HepG2 (cell line): ENCODE data around the gene RORB. TPM values are rescaled to one million over a fixed set of nuclear protein-coding genes. Genes with fewer than 3 reads are reported as not detected.

ENCODE experiments used
- ATAC-seq: fragments of 200-7000 bp; cut with Tn5 transposase; 3 replicates; pipeline ENCODE4 v1.9.1; 2020; ENCODE audit warnings: mild to moderate bottlenecking, moderate library complexity
- BruUV-seq: library from RNA; stranded (reverse); fragments of 400-500 nt; replicated peaks from 2 replicates; lab custom pipeline; 2021; lab: Mats Ljungman, UMichigan
- CTCF ChIA-PET: fragments of 300-600 bp; formaldehyde crosslinking; extraction: SDS; loops from one replicate; lab custom pipeline; 2021; ENCODE audit warnings: low total read pairs, inconsistent platforms, low intra/inter-chr PET ratio; lab: Yijun Ruan, JAX
- POLR2A ChIA-PET: fragments of 350-600 bp; sonication (Branson Sonifier 250); formaldehyde crosslinking; loops from one replicate; lab custom pipeline; 2020; ENCODE audit warnings: antibody characterized with exemption, inconsistent platforms; lab: Yijun Ruan, JAX
- DNase-seq: peaks from one replicate; pipeline ENCODE4 v3.0.0-alpha.2; 2015; ENCODE audit warnings: low spot score
- FAIRE-seq: peaks from 3 replicates; lab custom pipeline; 2011; peaks lifted over from hg19 to GRCh38; lab: Jason Lieb, UNC
- H2AFZ ChIP-seq: one replicate; pipeline ENCODE4 v1.6.1; 2011; ENCODE audit warnings: low read length, inconsistent platforms
- H3K27ac ChIP-seq: fragments of 300-600 bp; 3 replicates; pipeline ENCODE4 v1.8.0; 2011; ENCODE audit warnings: mixed run types, mild to moderate bottlenecking, mixed read lengths, low read length, inconsistent platforms; ENCODE audit not compliant: insufficient read depth; ENCODE audit errors: extremely low read length
- H3K27me3 ChIP-seq, 2 experiments: fragments of 200-600 bp in 1 of 2; 2 replicates in 1 of 2; 3 replicates in 1 of 2; pipeline versions ENCODE4 v1.6.0 to v1.8.0; 2011; ENCODE audit warnings: low read length in 2 of 2, mild to moderate bottlenecking in 2 of 2, moderate library complexity in 2 of 2, inconsistent platforms in 1 of 2; ENCODE audit not compliant: insufficient read depth in 2 of 2, control insufficient read depth in 1 of 2
- H3K36me3 ChIP-seq, 2 experiments: fragments of 200-600 bp in 1 of 2; replicated peaks in 1 of 2; 2 replicates in 1 of 2; 3 replicates in 1 of 2; pipeline versions ENCODE4 v1.5.1 to v1.8.0; 2011; ENCODE audit warnings: low read length in 2 of 2, inconsistent platforms in 1 of 2; ENCODE audit not compliant: insufficient read depth in 2 of 2, control insufficient read depth in 1 of 2
- H3K4me1 ChIP-seq: 2 replicates; pipeline ENCODE4 v1.5.1; 2012; ENCODE audit warnings: low read length, inconsistent platforms; ENCODE audit not compliant: insufficient read depth
- H3K4me2 ChIP-seq: 2 replicates; pipeline ENCODE4 v1.6.0; 2011; ENCODE audit warnings: low read depth, low read length, inconsistent platforms
- H3K4me3 ChIP-seq, 3 experiments: fragments of 200-600 bp in 1 of 3; sonication (generic), shearing (Covaris generic) in 1 of 3; replicated peaks in 1 of 3; 2 replicates each; pipeline ENCODE4 v1.5.1; 2011 to 2016; ENCODE audit warnings: low read length in 3 of 3, inconsistent platforms in 2 of 3, low read depth in 2 of 3, mild to moderate bottlenecking in 2 of 3, control low read depth in 1 of 3, mixed read lengths in 1 of 3; ENCODE audit not compliant: insufficient read depth in 1 of 3
- H3K79me2 ChIP-seq: one replicate; pipeline ENCODE4 v1.6.1; 2011; ENCODE audit warnings: low read length, inconsistent platforms; ENCODE audit not compliant: insufficient read depth
- H3K9ac ChIP-seq: 2 replicates; pipeline ENCODE4 v1.6.0; 2011; ENCODE audit warnings: mild to moderate bottlenecking, low read depth, low read length, inconsistent platforms; ENCODE audit not compliant: insufficient read depth
- H3K9me3 ChIP-seq: 2 replicates; pipeline ENCODE4 v1.5.1; 2012; ENCODE audit warnings: mild to moderate bottlenecking, low read length
- H4K20me1 ChIP-seq: 2 replicates; pipeline ENCODE4 v1.6.0; 2011; ENCODE audit warnings: inconsistent platforms, mild to moderate bottlenecking, low read length, moderate library complexity; ENCODE audit not compliant: insufficient read depth
- ETV6 ChIP-seq: sonication (generic); formaldehyde crosslinking; conservative IDR thresholded peaks from 2 replicates; pipeline ENCODE4 v1.4.0; 2020; ENCODE audit warnings: missing genetic modification reagents
- HDAC6 ChIP-seq: fragments of 200-600 bp; sonication (generic); IDR thresholded peaks from 2 replicates; pipeline ENCODE4 v1.7.0; 2017; ENCODE audit warnings: mild to moderate bottlenecking, antibody characterized with exemption, low read length, low read depth
- JARID2 ChIP-seq: sonication (generic); formaldehyde crosslinking; IDR thresholded peaks from 2 replicates; pipeline ENCODE4 v1.8.1; 2023; ENCODE audit warnings: missing genetic modification reagents, inconsistent platforms; ENCODE audit not compliant: insufficient replicate concordance
- RAD51 ChIP-seq: fragments of 450-650 bp; IDR thresholded peaks from 2 replicates; pipeline ENCODE4 v1.6.1; 2016; ENCODE audit warnings: borderline replicate concordance
- TAF1 ChIP-seq: sonication (generic); formaldehyde crosslinking; IDR thresholded peaks from 2 replicates; pipeline ENCODE4 v1.4.0; 2020; ENCODE audit warnings: missing genetic modification reagents
- ZBTB8A ChIP-seq: sonication (generic); formaldehyde crosslinking; IDR thresholded peaks from 2 replicates; pipeline ENCODE4 v1.4.0; 2020; ENCODE audit warnings: mild to moderate bottlenecking, low read depth, missing genetic modification reagents, borderline replicate concordance
- WGBS: methylation state at CpG from one replicate; pipeline ENCODE4 v1.1.6; 2017; ENCODE audit warnings: low lambda C conversion rate; 5-methylcytosine and 5-hydroxymethylcytosine counted together
- in situ Hi-C: cut with HindIII; loops from 2 replicates; pipeline ENCODE4 v1.10.0; 2017; ENCODE audit warnings: low pct_unique_long_range_greater_than_20kb; ENCODE audit not compliant: extremely low pct_ligation_motif_present
- intact Hi-C: fragments of 100-400 bp; cut with micrococcal nuclease; formaldehyde crosslinking; loops from one replicate; pipeline ENCODE4 v1.10.0; 2022; ENCODE audit not compliant: unreplicated experiment
- polyA plus RNA-seq, 8 experiments: library from polyadenylated mRNA; depleted of rRNA in 3 of 8; stranded (reverse) in 7 of 8; unstranded in 1 of 8; fragments of >200 nt; fragmentation: Illumina TruSeq in 4 of 8; extraction: Trizol in 4 of 8; gene quantifications; 2 replicates each; pipeline versions ENCODE4 v1.2.1 to v1.2.3, GENCODE V29; 2011 to 2016; ENCODE audit warnings: low read depth in 4 of 8, missing spikeins in 1 of 8, mixed read lengths in 1 of 8; ENCODE audit not compliant: insufficient read depth in 1 of 8
- total RNA-seq, 5 experiments: library from RNA; depleted of rRNA; stranded (reverse); fragments of >200 nt; fragmentation: Illumina TruSeq; extraction: Trizol; gene quantifications; 2 replicates each; pipeline ENCODE4 v1.2.3, GENCODE V29; 2016; ENCODE audit warnings: low read depth in 1 of 5
- TF ChIP-seq, protein P1 (sequence below): sonication (generic); formaldehyde crosslinking; IDR thresholded peaks from 2 replicates; pipeline ENCODE4 v1.8.1; 2023; ENCODE audit warnings: mild to moderate bottlenecking, moderate library complexity, missing genetic modification reagents

RORB gene
- total and polyA plus RNA-seq, 2 of the 13 experiments (the other 11 are each of a cell fraction or from before 2014, with no cell fraction given), result not detected

GRCh38 chr9:74721696-74722660, 224.8 kb downstream of the RORB start (continued):
- no peak for TF ChIP-seq RAD51

GRCh38 chr9:74724317-74724716, 227.2 kb downstream of the RORB start:
- peaks cover 13% of the 10 kb centered on the region; the same call in 1 of the 2 replicates for H3K4me1 ChIP-seq
- no peak for TF ChIP-seq TAF1 (CRISPR knock-in tag)
- no peak for TF ChIP-seq JARID2
- TF ChIP-seq ZBTB8A (CRISPR knock-in tag), result no peak
- no peak for TF ChIP-seq ETV6
- TF ChIP-seq HDAC6, result no peak
- TF ChIP-seq, protein P1, sequence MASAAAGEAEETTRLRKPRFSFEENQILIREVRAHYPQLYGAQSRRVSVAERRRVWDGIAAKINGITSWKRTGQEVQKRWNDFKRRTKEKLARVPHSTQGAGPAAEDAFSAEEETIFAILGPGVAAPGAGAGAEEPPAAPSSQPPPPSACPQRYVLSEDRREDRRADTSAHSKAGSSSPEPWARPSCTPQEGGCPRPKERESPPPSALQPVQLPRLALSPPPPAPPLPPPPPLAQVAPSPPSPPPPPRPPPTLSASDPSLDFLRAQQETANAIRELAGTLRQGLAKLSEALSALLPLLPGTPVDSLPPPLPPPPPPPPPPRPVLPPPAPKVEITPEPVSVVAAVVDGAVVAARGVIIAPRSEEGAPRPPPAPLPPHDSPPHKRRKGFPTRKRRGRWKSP, result no peak
- no peak for ATAC-seq
- no peak overlapping the region for H3K4me2 ChIP-seq
- no peaks in the 10 kb centered on the region for H4K20me1 ChIP-seq
- H3K36me3 ChIP-seq, result no peaks in the 10 kb centered on the region
- intact Hi-C loops, result no loop called here
- no peaks in the 10 kb centered on the region for H3K9me3 ChIP-seq
- H2AFZ ChIP-seq, result no peak overlapping the region
- H3K79me2 ChIP-seq, result no peaks in the 10 kb centered on the region
- WGBS, result 37% methylated on average over 5 of the region's 5 CpGs
- ChIA-PET POLR2A (no interaction called here), CTCF (no interaction called here)
- no peak overlapping the region for H3K27ac ChIP-seq
- BruUV-seq, result no TSS peak
- no peak for DNase-seq
- no peak overlapping the region for H3K4me3 ChIP-seq
- no peak for FAIRE-seq
- no peak overlapping the region for H3K9ac ChIP-seq
- H3K27me3 ChIP-seq, result no peaks in the 10 kb centered on the region
- in situ Hi-C loops, result no loop called here
